ENCODE data around the gene TTLL12. TPM values are rescaled to one million over a fixed set of nuclear protein-coding genes. Genes with fewer than 3 reads are reported as not detected.

TTLL12 gene
- total RNA-seq, 2 donors from 2014 or later: 22.4 to 23.2 TPM

DNA sequence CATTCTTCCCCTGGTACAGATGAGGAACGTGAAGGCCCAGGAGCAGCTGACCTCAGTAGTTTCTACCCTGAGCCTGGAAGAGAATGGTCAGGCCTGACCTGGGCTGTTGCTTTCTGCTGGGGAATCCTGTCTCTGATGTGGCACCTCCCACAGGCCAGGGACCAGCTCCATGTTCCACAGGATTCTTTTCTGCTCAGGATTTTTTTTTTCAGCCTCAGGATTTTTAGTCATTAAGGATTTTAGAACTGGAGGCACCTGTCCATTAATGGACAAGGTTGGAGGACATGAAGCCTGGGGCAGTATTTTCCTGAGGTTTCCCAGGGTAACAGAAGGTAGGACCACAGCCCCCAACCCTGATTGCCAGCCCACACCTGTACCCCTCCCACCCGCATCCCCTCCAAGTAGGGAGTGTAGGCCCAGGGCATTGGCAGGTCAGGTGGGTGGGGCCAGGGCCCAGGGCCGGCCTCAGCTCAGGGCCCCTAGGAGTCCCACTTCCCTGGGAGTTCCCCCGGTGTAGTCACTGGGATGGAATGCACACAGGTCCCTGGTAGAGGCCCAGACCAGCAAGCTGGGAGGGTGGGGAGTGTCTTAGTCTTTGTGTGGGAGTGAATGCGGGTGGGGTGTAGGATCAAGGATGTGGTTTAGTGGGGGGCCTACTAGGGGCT is 60.3 kb downstream of the TTLL12 start:
- ATAC-seq (ENCODE audit: insufficient number of reproducible peaks, low FRiP score, low read depth) (no peak), DNase-seq (ENCODE audit: low spot score) (no peak)
- Histone ChIP-seq H3K4me1 (ENCODE audit: control insufficient read depth in 1 of 2, low read depth in 2 of 2) (peaks cover 0 to 7% of the 10 kb centered on the region in 2 donors), H3K36me3 (no peaks in the 10 kb centered on the region), H3K9me3 (no peaks in the 10 kb centered on the region), H3K27ac (no peak overlapping the region), H3K4me3 (no peak overlapping the region), H3K27me3 (replicated peaks; ENCODE audit: insufficient read depth) (no peaks in the 10 kb centered on the region)
- TF ChIP-seq, protein P1, sequence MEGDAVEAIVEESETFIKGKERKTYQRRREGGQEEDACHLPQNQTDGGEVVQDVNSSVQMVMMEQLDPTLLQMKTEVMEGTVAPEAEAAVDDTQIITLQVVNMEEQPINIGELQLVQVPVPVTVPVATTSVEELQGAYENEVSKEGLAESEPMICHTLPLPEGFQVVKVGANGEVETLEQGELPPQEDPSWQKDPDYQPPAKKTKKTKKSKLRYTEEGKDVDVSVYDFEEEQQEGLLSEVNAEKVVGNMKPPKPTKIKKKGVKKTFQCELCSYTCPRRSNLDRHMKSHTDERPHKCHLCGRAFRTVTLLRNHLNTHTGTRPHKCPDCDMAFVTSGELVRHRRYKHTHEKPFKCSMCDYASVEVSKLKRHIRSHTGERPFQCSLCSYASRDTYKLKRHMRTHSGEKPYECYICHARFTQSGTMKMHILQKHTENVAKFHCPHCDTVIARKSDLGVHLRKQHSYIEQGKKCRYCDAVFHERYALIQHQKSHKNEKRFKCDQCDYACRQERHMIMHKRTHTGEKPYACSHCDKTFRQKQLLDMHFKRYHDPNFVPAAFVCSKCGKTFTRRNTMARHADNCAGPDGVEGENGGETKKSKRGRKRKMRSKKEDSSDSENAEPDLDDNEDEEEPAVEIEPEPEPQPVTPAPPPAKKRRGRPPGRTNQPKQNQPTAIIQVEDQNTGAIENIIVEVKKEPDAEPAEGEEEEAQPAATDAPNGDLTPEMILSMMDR (IDR thresholded peaks at IDR 0.05): no peak

DNA sequence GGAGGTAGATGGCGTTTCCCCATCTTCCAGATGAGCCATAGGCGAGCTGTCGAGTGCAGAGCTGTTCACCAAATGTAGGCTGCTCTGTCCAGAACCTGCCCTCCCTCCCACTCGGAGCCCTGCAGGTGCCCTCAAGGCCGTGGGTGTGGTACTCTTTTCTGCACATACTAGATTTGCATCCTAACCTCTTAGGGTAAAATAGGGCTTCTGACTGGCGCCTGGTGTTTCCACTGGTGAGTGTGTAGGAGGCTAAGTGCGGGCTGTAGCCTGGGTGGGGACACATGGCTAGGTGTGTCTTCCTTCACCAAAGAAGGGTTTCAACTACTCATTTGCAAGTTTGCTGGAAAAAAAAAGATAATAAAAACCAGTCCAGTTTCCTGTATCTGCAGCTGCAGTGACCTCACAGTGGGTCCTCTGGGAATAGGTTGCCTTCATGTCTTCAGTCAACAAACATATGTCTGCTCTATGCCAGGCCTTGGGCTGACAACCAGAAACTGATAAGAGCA is 67.9 kb downstream of the TTLL12 start:
- ATAC-seq (ENCODE audit: insufficient number of reproducible peaks, low FRiP score, low read depth): no peak
- H3K27ac ChIP-seq: no peak overlapping the region
- no peak for DNase-seq (ENCODE audit: low spot score)
- no peaks in the 10 kb centered on the region for H3K27me3 ChIP-seq (replicated peaks; ENCODE audit: insufficient read depth)
- TF ChIP-seq, protein P1 (IDR thresholded peaks at IDR 0.05): no peak
- H3K9me3 ChIP-seq: no peaks in the 10 kb centered on the region
- H3K4me1 ChIP-seq (ENCODE audit: control insufficient read depth in 1 of 2, low read depth in 2 of 2): no peaks in the 10 kb centered on the region
- H3K36me3 ChIP-seq: no peaks in the 10 kb centered on the region
- H3K4me3 ChIP-seq: no peak overlapping the region

DNA sequence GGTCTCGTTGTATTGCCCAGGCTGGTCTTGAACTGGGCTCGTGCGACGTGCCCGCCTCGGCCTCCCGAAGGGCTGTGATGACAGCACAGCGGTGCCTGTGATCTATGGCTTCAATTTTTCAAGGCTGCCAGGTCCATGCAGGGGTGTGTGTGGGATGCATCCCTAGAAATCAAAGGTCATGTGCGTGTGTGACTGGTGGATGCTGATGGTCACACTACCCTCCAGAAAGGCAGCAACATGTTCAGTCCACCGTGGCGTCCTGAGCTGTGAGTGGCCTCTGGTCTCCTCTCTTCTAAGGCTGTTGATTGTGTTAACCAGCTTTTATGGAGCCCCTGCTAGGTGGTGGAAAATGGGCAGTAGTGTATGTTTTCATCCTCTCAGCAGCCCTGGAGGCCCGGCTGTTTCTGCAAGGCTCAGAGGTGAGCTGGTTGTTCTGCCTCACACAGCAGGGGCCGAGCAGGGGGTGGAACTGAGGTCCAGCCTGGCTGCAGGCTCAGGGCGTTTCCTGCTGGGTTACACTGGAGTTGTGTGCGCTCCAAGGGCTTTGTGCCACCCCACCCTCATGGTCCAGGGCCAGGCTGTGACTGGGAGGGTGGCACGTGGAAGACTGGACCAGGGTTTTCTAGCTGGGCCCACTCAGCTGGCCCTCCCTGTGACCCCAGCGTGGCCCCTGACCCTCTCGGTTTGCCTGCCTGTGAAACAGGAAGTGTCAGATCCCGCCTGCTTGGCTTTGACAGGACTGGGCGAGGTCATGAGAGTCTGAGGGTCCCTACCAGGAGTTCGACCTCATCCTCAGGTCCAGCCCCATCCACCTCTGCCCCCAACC is 68.7 kb downstream of the TTLL12 start:
- H3K9me3 ChIP-seq: no peaks in the 10 kb centered on the region
- ATAC-seq (ENCODE audit: insufficient number of reproducible peaks, low FRiP score, low read depth): no peak
- TF ChIP-seq, protein P1 (IDR thresholded peaks at IDR 0.05): no peak
- H3K27me3 ChIP-seq (replicated peaks; ENCODE audit: insufficient read depth): no peaks in the 10 kb centered on the region
- no peak for DNase-seq (ENCODE audit: low spot score)
- H3K4me3 ChIP-seq: no peak overlapping the region
- no peak overlapping the region for H3K27ac ChIP-seq
- H3K36me3 ChIP-seq: no peaks in the 10 kb centered on the region
- H3K4me1 ChIP-seq (ENCODE audit: control insufficient read depth in 1 of 2, low read depth in 2 of 2): no peaks in the 10 kb centered on the region

DNA sequence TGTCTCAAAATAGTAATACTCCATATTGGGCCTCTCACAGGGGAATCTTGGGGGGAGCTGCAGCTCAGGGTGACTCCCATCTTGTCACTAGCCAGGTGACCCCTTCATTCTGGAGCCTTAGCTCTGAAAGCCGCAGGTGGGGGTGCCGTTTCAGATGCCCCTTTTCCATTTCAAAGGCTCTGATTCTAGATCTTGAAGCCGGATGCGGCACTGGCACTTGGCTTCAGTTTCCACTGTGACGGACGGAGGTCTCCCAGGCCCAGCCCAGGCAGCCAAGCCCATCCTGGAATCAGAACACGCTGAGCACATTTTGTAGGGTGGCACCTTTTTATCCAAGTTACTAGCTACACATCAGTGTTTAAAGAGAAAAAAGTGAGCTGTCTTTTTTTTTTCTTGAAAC is 70.0 kb downstream of the TTLL12 start:
- no peak overlapping the region for H3K27ac ChIP-seq
- TF ChIP-seq, protein P1 (IDR thresholded peaks at IDR 0.05): no peak
- no peaks in the 10 kb centered on the region for H3K9me3 ChIP-seq
- ATAC-seq (ENCODE audit: insufficient number of reproducible peaks, low FRiP score, low read depth) (no peak), DNase-seq (ENCODE audit: low spot score) (no peak)
- no peaks in the 10 kb centered on the region for H3K4me1 ChIP-seq (ENCODE audit: control insufficient read depth in 1 of 2, low read depth in 2 of 2)
- no peaks in the 10 kb centered on the region for H3K36me3 ChIP-seq
- no peak overlapping the region for H3K4me3 ChIP-seq
- H3K27me3 ChIP-seq (replicated peaks; ENCODE audit: insufficient read depth): peaks cover 8% of the 10 kb centered on the region

Other genes with a start within 250 kb of the TTLL12 start
- gene PACSIN2, start 172.0 kb downstream of the TTLL12 start, total RNA-seq: 100 to 1,000 TPM; 135 to 155 TPM
- gene TTLL1, start 97.7 kb downstream of the TTLL12 start, total RNA-seq: 1 to 10 TPM; 1.1 to 4.3 TPM
- gene BIK, start 76.4 kb downstream of the TTLL12 start, total RNA-seq: not detected
- gene MCAT, start 43.7 kb downstream of the TTLL12 start, total RNA-seq: 10 to 100 TPM in 1 of 2 donors, 1 to 10 TPM in 1; 9.5 to 16.1 TPM
- 100 to 1,000 TPM; 238 to 472 TPM for gene TSPO, start 35.6 kb downstream of the TTLL12 start, total RNA-seq
- 10 to 100 TPM in 1 of 2 donors, 1 to 10 TPM in 1; 6.0 to 25.0 TPM for gene SCUBE1, start 156.2 kb upstream of the TTLL12 start, total RNA-seq
- gene MPPED1, start 224.9 kb upstream of the TTLL12 start, total RNA-seq: not detected

Measured in thoracic aorta (tissue), 2 donors.